ENCODE data around the gene SLC2A2.

The SLC2A2 gene

GRCh38 chr3:171026597-171027293 lies at the start of gene SLC2A2:
SLC2A2 (minus strand) TSS chr3:171026720; CDS start chr3:171026670, 50 bp downstream.
- Mint-ChIP-seq H3K4me3 (no peak within 1 kb of the TSS), H3K4me1 (no peaks in the 10 kb centered on the region), H3K9me3 (no peaks in the 10 kb centered on the region), H3K27ac (no peak within 1 kb of the TSS), H3K36me3 (no peaks in the 10 kb centered on the region)
- ATAC-seq (no peak), DNase-seq (ENCODE audit: low spot score in 2 of 2) (no peak)

GRCh38 chr3:171072432-171072831 lies 45.9 kb upstream of the SLC2A2 start:
- Mint-ChIP-seq H3K4me1 (no peaks in the 10 kb centered on the region), H3K4me3 (no peak overlapping the region), H3K36me3 (peaks cover 63% of the 10 kb centered on the region), H3K27ac (no peak overlapping the region), H3K9me3 (no peaks in the 10 kb centered on the region)
- no peak for ATAC-seq
- DNase-seq (ENCODE audit: low spot score in 2 of 2): no peak

DNA sequence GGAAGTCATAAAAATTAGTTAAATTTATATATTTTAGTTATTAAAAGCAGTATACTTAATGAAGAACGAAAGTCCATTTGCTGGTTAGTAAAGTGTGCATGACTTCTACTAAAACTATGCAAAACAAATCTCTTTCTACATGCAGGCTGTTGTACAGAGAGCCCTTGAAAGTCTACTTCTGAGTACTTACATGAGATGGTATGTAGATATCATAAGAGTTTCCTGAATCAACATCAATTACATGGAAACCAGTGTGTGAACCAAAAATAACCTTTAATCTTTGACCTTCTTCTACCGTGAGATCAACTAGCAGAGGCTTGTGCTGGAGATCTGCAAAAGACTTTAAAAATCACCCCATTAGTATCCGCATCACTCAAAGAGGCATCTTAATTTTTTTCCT lies 42.1 kb upstream of the SLC2A2 start:
- Mint-ChIP-seq H3K9me3 (no peaks in the 10 kb centered on the region), H3K4me1 (no peaks in the 10 kb centered on the region), H3K4me3 (no peak overlapping the region), H3K27ac (no peak overlapping the region), H3K36me3 (peaks cover 84% of the 10 kb centered on the region)
- DNase-seq (ENCODE audit: low spot score in 2 of 2) (no peak), ATAC-seq (no peak)

GRCh38 chr3:171066206-171066605 lies 39.7 kb upstream of the SLC2A2 start:
- no peaks in the 10 kb centered on the region for H3K9me3 Mint-ChIP-seq
- DNase-seq (ENCODE audit: low spot score in 2 of 2): no peak
- H3K4me1 Mint-ChIP-seq: no peaks in the 10 kb centered on the region
- no peak for ATAC-seq
- no peak overlapping the region for H3K4me3 Mint-ChIP-seq
- H3K27ac Mint-ChIP-seq: no peak overlapping the region
- H3K36me3 Mint-ChIP-seq: peaks cover 78% of the 10 kb centered on the region

DNA sequence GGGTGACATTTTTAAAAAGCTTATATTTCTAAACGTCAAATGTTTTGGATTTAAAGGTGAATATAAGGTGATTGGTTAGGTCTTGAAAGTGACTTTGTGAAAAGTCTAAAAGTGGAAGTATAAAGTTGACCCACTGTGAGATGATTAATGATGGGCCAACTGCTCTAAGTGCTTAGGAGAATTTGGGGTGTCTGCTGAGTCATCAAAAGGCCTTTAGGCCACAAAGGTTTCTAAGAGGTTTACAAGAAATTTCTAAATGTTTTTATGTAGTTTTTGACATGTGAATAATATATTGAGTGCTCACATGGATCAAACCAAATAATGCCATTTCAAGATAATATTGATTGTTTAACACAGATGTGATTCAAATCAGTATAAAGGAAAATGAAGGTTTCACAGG lies 39.2 kb upstream of the SLC2A2 start:
- no peaks in the 10 kb centered on the region for H3K9me3 Mint-ChIP-seq
- DNase-seq (ENCODE audit: low spot score in 2 of 2) (no peak), ATAC-seq (no peak)
- no peak overlapping the region for H3K4me3 Mint-ChIP-seq
- H3K27ac Mint-ChIP-seq: no peak overlapping the region
- no peaks in the 10 kb centered on the region for H3K4me1 Mint-ChIP-seq
- H3K36me3 Mint-ChIP-seq: peaks cover 75% of the 10 kb centered on the region

GRCh38 chr3:171064461-171064860 lies 37.9 kb upstream of the SLC2A2 start:
- ATAC-seq: no peak
- H3K27ac Mint-ChIP-seq: no peak overlapping the region
- H3K4me1 Mint-ChIP-seq: no peaks in the 10 kb centered on the region
- no peak overlapping the region for H3K4me3 Mint-ChIP-seq
- no peaks in the 10 kb centered on the region for H3K9me3 Mint-ChIP-seq
- DNase-seq (ENCODE audit: low spot score in 2 of 2): no peak
- H3K36me3 Mint-ChIP-seq: peaks cover 66% of the 10 kb centered on the region

DNA sequence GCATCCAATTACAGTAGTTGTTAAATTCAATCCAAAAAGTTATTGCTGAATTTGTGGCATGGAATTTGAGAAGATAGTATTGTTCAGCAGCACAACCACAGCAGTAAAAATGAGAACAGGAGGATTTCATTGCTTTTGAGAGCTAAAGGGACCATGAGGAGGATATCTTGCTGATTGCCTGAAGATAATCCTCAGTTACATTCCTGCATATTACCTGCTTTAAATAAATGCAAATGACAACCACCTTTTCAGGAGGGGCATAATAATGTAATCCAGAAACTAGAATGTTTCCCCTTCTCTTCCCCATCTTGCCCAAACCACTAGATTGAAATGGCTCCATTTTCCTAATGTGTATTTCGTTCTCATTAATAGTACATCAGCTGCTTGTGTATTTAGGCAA lies 35.2 kb upstream of the SLC2A2 start:
- no peak overlapping the region for H3K4me3 Mint-ChIP-seq
- peaks cover 40% of the 10 kb centered on the region for H3K36me3 Mint-ChIP-seq
- no peak overlapping the region for H3K27ac Mint-ChIP-seq
- ATAC-seq: no peak
- no peaks in the 10 kb centered on the region for H3K4me1 Mint-ChIP-seq
- no peaks in the 10 kb centered on the region for H3K9me3 Mint-ChIP-seq
- no peak for DNase-seq (ENCODE audit: low spot score in 2 of 2)

GRCh38 chr3:171059978-171060377 lies 33.5 kb upstream of the SLC2A2 start:
- H3K4me1 Mint-ChIP-seq: no peaks in the 10 kb centered on the region
- H3K9me3 Mint-ChIP-seq: no peaks in the 10 kb centered on the region
- ATAC-seq: no peak
- no peak for DNase-seq (ENCODE audit: low spot score in 2 of 2)
- peaks cover 23% of the 10 kb centered on the region for H3K36me3 Mint-ChIP-seq
- H3K27ac Mint-ChIP-seq: no peak overlapping the region
- no peak overlapping the region for H3K4me3 Mint-ChIP-seq

GRCh38 chr3:171058873-171059603 lies 32.5 kb upstream of the SLC2A2 start:
- Mint-ChIP-seq H3K27ac (no peak overlapping the region), H3K4me3 (no peak overlapping the region), H3K36me3 (peaks cover 14% of the 10 kb centered on the region), H3K4me1 (no peaks in the 10 kb centered on the region), H3K9me3 (no peaks in the 10 kb centered on the region)
- ATAC-seq (no peak), DNase-seq (ENCODE audit: low spot score in 2 of 2) (no peak)

DNA sequence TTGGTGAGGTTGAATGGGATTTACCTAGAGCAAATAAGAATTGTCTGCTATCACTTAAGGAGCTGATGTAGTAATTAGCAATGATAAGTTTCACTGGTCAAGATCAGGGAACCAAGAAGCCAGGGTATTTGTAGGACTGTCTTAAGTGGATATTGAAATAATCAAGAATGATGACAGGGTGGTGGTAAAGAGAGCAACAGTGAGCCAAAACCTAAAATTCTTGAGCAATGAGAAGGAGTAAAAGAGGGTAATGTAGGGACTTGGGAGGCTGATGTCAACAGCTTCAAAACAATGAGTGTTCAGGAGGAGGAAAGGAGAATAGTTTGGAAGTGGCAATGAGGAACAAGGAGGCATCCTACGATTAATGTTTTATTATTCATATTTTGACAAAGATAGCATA lies 31.5 kb upstream of the SLC2A2 start:
- ATAC-seq (no peak), DNase-seq (ENCODE audit: low spot score in 2 of 2) (no peak)
- H3K9me3 Mint-ChIP-seq: no peaks in the 10 kb centered on the region
- H3K4me3 Mint-ChIP-seq: no peak overlapping the region
- H3K27ac Mint-ChIP-seq: no peak overlapping the region
- no peaks in the 10 kb centered on the region for H3K4me1 Mint-ChIP-seq
- H3K36me3 Mint-ChIP-seq: peaks cover 4% of the 10 kb centered on the region

DNA sequence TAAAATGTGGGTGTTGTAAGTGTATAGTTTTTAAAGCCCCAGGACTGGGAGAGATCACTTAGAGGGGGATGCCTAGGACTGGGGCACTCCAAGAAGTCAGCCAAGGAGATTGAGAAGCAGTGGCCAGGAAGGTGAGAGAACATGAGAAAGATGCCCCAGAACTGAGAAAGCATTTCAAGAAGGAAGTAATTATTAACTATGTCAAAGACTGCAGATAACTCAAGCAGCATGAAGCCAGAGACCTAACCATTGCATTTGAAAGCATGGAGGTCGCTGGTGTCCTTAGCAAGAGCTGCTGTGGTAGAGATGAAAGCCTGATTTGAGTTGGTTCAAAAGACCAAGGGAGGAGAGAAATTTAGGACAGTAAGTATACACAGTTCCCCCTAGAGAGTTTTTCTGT lies 30.6 kb upstream of the SLC2A2 start:
- H3K4me3 Mint-ChIP-seq: no peak overlapping the region
- no peaks in the 10 kb centered on the region for H3K36me3 Mint-ChIP-seq
- DNase-seq (ENCODE audit: low spot score in 2 of 2) (no peak), ATAC-seq (no peak)
- H3K9me3 Mint-ChIP-seq: no peaks in the 10 kb centered on the region
- no peak overlapping the region for H3K27ac Mint-ChIP-seq
- no peaks in the 10 kb centered on the region for H3K4me1 Mint-ChIP-seq

GRCh38 chr3:171056528-171056927 lies 30.0 kb upstream of the SLC2A2 start:
- no peaks in the 10 kb centered on the region for H3K36me3 Mint-ChIP-seq
- no peaks in the 10 kb centered on the region for H3K9me3 Mint-ChIP-seq
- no peak for ATAC-seq
- H3K27ac Mint-ChIP-seq: no peak overlapping the region
- no peaks in the 10 kb centered on the region for H3K4me1 Mint-ChIP-seq
- no peak overlapping the region for H3K4me3 Mint-ChIP-seq
- no peak for DNase-seq (ENCODE audit: low spot score in 2 of 2)

GRCh38 chr3:171055336-171056178 lies 29.0 kb upstream of the SLC2A2 start:
- Mint-ChIP-seq H3K4me1 (peaks cover 2% of the 10 kb centered on the region), H3K27ac (no peak overlapping the region), H3K9me3 (no peaks in the 10 kb centered on the region), H3K36me3 (no peaks in the 10 kb centered on the region), H3K4me3 (no peak overlapping the region)
- DNase-seq (ENCODE audit: low spot score in 2 of 2) (no peak), ATAC-seq (no peak)

DNA sequence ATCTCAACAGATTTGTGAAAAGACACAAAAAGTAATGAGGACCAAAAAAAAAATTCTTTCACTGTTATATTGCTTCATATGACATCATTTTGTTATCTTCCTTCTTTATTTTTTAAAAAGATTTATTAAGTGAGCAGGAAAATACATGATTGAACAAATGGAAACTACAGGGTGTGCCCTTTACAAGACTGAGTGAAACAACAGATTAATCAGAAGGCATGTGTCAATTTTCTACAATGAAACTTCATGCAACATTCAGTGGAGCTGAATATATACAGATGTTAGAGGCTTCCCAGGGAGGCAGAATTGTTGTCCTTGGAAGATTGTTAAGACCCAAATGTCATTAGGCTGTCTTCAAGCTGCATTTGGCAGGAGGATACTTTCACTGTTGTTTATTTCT lies 28.4 kb upstream of the SLC2A2 start:
- Mint-ChIP-seq H3K27ac (no peak overlapping the region), H3K36me3 (no peaks in the 10 kb centered on the region), H3K4me1 (peaks cover 5% of the 10 kb centered on the region), H3K4me3 (no peak overlapping the region), H3K9me3 (no peaks in the 10 kb centered on the region)
- DNase-seq (ENCODE audit: low spot score in 2 of 2) (no peak), ATAC-seq (no peak)

DNA sequence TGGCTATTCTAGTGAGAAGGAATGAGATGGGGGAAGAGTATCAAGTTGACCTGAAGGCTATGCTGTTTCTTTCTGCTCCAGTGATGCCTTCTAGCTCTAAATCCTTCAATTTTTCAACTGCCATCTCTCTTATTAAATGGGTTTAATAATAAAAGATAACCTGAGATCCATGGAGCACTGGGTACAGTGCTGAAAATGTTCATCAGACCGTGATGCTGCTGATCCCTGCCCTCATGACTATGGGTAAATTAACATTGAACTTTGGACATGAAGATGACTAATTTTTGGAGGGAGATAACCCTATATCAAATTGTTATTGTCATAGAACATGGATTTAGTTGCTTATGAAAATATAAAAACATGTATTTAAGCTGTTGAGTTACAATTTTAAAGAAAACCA lies 27.7 kb upstream of the SLC2A2 start:
- Mint-ChIP-seq H3K4me3 (no peak overlapping the region), H3K36me3 (no peaks in the 10 kb centered on the region), H3K27ac (no peak overlapping the region), H3K9me3 (no peaks in the 10 kb centered on the region), H3K4me1 (peaks cover 5% of the 10 kb centered on the region)
- DNase-seq (ENCODE audit: low spot score in 2 of 2) (no peak), ATAC-seq (no peak)

Measured in stimulated activated effector memory CD8-positive, alpha-beta T cell treated with anti-CD3 and anti-CD28 coated beads, Interleukin-12 subunit alpha, Interleukin-12 subunit beta, amount 100 ng/mL, for 72 hours (primary cell).